Esophagus squamous epithelium (tissue), 4 donors: ENCODE data around the gene MAP3K19.

Experiments used
- CTCF ChIP-seq, 6 experiments: fragments of 450-650 bp in 4 of 6; fragments of 200-600 bp in 2 of 6; sonication (generic) in 2 of 6; IDR thresholded peaks; one replicate each; pipeline ENCODE4 v1.5.1; 2016 to 2019; ENCODE audit warnings: antibody characterized with exemption in 6 of 6, mild to moderate bottlenecking in 4 of 6, moderate library complexity in 4 of 6
- POLR2A ChIP-seq, 4 donors: fragments of 450-650 bp; IDR thresholded peaks; one replicate each; pipeline ENCODE4 v1.6.1; 2017; ENCODE audit warnings: antibody characterized with exemption in 4 of 4, mild to moderate bottlenecking in 4 of 4, moderate library complexity in 3 of 4

GRCh38 chr2:135047300-135047699 is at the start of gene MAP3K19:
- TF ChIP-seq POLR2A (IDR thresholded peaks at IDR 0.05) (no peak), CTCF (IDR thresholded peaks at IDR 0.05) (no peak)
